GM12878 (cell line): ENCODE results near the gene ZFP91. TPM values are rescaled to one million over a fixed set of nuclear protein-coding genes. Genes with fewer than 3 reads are reported as not detected.

Experiments
- ATAC-seq: fragments of 200-7000 bp; cut with Tn5 transposase; 3 replicates; pipeline ENCODE4 v1.9.1; 2020; ENCODE audit warnings: mild to moderate bottlenecking, moderate library complexity
- BruUV-seq: library from RNA; stranded (reverse); fragments of 400-500 nt; replicated peaks from 2 replicates; lab custom pipeline; 2021; lab: Mats Ljungman, UMichigan
- CTCF ChIA-PET: fragments of 300-600 bp; sonication (Branson Sonifier 250); formaldehyde crosslinking; extraction: SDS; loops from one replicate; lab custom pipeline; 2021; ENCODE audit warnings: inconsistent platforms; lab: Yijun Ruan, JAX
- POLR2A ChIA-PET: fragments of 350-600 bp; formaldehyde crosslinking; extraction: SDS; loops from one replicate; lab custom pipeline; 2021; ENCODE audit warnings: inconsistent platforms; lab: Charles Lee
- RAD21 ChIA-PET: fragments of 300-600 bp; sonication (Branson Sonifier 250); formaldehyde crosslinking; loops from one replicate; lab custom pipeline; 2023; ENCODE audit warnings: antibody characterized with exemption; ENCODE audit not compliant: unreplicated experiment; lab: Charles Lee
- SMC1A ChIA-PET: fragments of 300-600 bp; sonication (Branson Sonifier 250); formaldehyde crosslinking; loops from one replicate; lab custom pipeline; 2023; ENCODE audit not compliant: unreplicated experiment, uncharacterized antibody; lab: Charles Lee
- DNase-seq: peaks from one replicate; pipeline ENCODE4 v3.0.0-alpha.2; 2011; ENCODE audit warnings: low read depth, low spot score
- FAIRE-seq: peaks from 3 replicates; lab custom pipeline; 2011; peaks lifted over from hg19 to GRCh38; lab: Jason Lieb, UNC
- H2AFZ ChIP-seq: 2 replicates; pipeline ENCODE4 v1.6.0; 2011; ENCODE audit warnings: low read depth, low read length, control low read depth; ENCODE audit not compliant: control insufficient read depth
- H3K27ac ChIP-seq: 2 replicates; pipeline ENCODE4 v1.5.1; 2011; ENCODE audit warnings: control low read depth; ENCODE audit not compliant: control insufficient read depth, insufficient read depth
- H3K27me3 ChIP-seq, 2 experiments: replicated peaks in 1 of 2; 2 replicates each; pipeline versions ENCODE4 v1.6.0 to v1.6.1; 2011; ENCODE audit warnings: low read length in 1 of 2; ENCODE audit not compliant: control insufficient read depth in 2 of 2, insufficient read depth in 2 of 2
- H3K36me3 ChIP-seq, 2 experiments: 2 replicates each; pipeline ENCODE4 v1.5.1; 2011; ENCODE audit warnings: low read length in 1 of 2; ENCODE audit not compliant: control insufficient read depth in 2 of 2, insufficient read depth in 2 of 2
- H3K4me1 ChIP-seq: 2 replicates; pipeline ENCODE4 v1.6.1; 2011; ENCODE audit warnings: mild to moderate bottlenecking, low read length, moderate library complexity, mixed read lengths; ENCODE audit not compliant: control insufficient read depth, insufficient read depth
- H3K4me2 ChIP-seq: 2 replicates; pipeline ENCODE4 v1.6.0; 2011; ENCODE audit warnings: control low read depth; ENCODE audit not compliant: control insufficient read depth, insufficient read depth
- H3K4me3 ChIP-seq: fragments of 200-600 bp; sonication (generic); 2 replicates; pipeline ENCODE4 v1.5.1; 2016
- H3K79me2 ChIP-seq: 2 replicates; pipeline ENCODE4 v1.6.0; 2011; ENCODE audit warnings: low read length; ENCODE audit not compliant: control insufficient read depth, insufficient read depth
- H3K9ac ChIP-seq: 2 replicates; pipeline ENCODE4 v1.8.0; 2011; ENCODE audit warnings: low read length, control low read depth, mixed read lengths; ENCODE audit not compliant: control insufficient read depth, insufficient read depth
- H3K9me3 ChIP-seq: replicated peaks from 3 replicates; pipeline ENCODE4 v1.5.1; 2011; ENCODE audit warnings: mild to moderate bottlenecking, low read length; ENCODE audit not compliant: control insufficient read depth, insufficient read depth
- H4K20me1 ChIP-seq: 2 replicates; pipeline ENCODE4 v1.6.0; 2011; ENCODE audit not compliant: control insufficient read depth, insufficient read depth
- CBFB ChIP-seq: IDR thresholded peaks from 2 replicates; pipeline ENCODE4 v1.6.1; 2016; ENCODE audit warnings: antibody characterized with exemption, low read depth
- CBX3 ChIP-seq: fragments of 200-600 bp; sonication (generic); IDR thresholded peaks from 2 replicates; pipeline ENCODE4 v1.6.1; 2016; ENCODE audit warnings: low read depth, borderline replicate concordance
- EGR1 ChIP-seq, 2 experiments: IDR thresholded peaks; 1 replicate in 1 of 2; 2 replicates in 1 of 2; pipeline ENCODE4 v1.6.1; 2011 to 2012; ENCODE audit warnings: low read depth in 2 of 2, low read length in 2 of 2, borderline replicate concordance in 1 of 2, mild to moderate bottlenecking in 1 of 2, moderate library complexity in 1 of 2
- ETV6 ChIP-seq, 2 experiments: fragments of 450-650 bp in 1 of 2; IDR thresholded peaks in 1 of 2; conservative IDR thresholded peaks in 1 of 2; 2 replicates each; pipeline ENCODE4 v1.6.1; 2014; ENCODE audit warnings: antibody characterized with exemption in 1 of 2, borderline replicate concordance in 1 of 2, low read depth in 1 of 2, mild to moderate bottlenecking in 1 of 2, moderate library complexity in 1 of 2
- HDGF ChIP-seq: fragments of 450-650 bp; IDR thresholded peaks from 2 replicates; pipeline ENCODE4 v1.6.1; 2016; ENCODE audit warnings: antibody characterized with exemption
- KDM1A ChIP-seq: fragments of 200-600 bp; sonication (generic); IDR thresholded peaks from 2 replicates; pipeline ENCODE4 v1.6.1; 2016; ENCODE audit warnings: borderline replicate concordance
- MTA3 ChIP-seq: IDR thresholded peaks from 2 replicates; pipeline ENCODE4 v1.6.1; 2012; ENCODE audit warnings: low read length, inconsistent platforms, borderline replicate concordance
- PML ChIP-seq: IDR thresholded peaks from 2 replicates; pipeline ENCODE4 v1.6.1; 2012; ENCODE audit warnings: low read length, inconsistent platforms
- POU2F2 ChIP-seq: IDR thresholded peaks from 3 replicates; pipeline ENCODE4 v1.6.1; 2011; ENCODE audit warnings: low read depth, mild to moderate bottlenecking, low read length, borderline replicate concordance
- RAD21 ChIP-seq: IDR thresholded peaks from 2 replicates; pipeline ENCODE4 v1.6.1; 2011; ENCODE audit warnings: mild to moderate bottlenecking, low read depth, low read length, moderate library complexity; ENCODE audit not compliant: insufficient read depth
- RUNX3 ChIP-seq: IDR thresholded peaks from 2 replicates; pipeline ENCODE4 v1.6.1; 2012; ENCODE audit warnings: low read length, inconsistent platforms
- SIN3A ChIP-seq: IDR thresholded peaks from 2 replicates; pipeline ENCODE4 v1.6.1; 2012; ENCODE audit warnings: low read depth, low read length, improper control_type of control experiment
- ZNF217 ChIP-seq: fragments of 450-650 bp; IDR thresholded peaks from 2 replicates; pipeline ENCODE4 v1.6.1; 2017; ENCODE audit warnings: antibody characterized with exemption, mild to moderate bottlenecking
- ZNF24 ChIP-seq: fragments of 450-650 bp; IDR thresholded peaks from 2 replicates; pipeline ENCODE4 v1.6.1; 2017; ENCODE audit warnings: antibody characterized with exemption, mild to moderate bottlenecking
- WGBS: methylation state at CpG from one replicate; pipeline ENCODE4 v1.1.6; 2016; ENCODE audit warnings: low lambda C conversion rate; ENCODE audit not compliant: insufficient replicate concordance, insufficient coverage; ENCODE audit errors: missing lambda C conversion rate; 5-methylcytosine and 5-hydroxymethylcytosine counted together
- in situ Hi-C: fragments of 300-500 bp; cut with MboI; formaldehyde crosslinking; loops from 9 replicates; pipeline ENCODE4 v1.14.3; 2018; ENCODE audit warnings: mixed read lengths
- intact Hi-C: fragments of 100-400 bp; cut with micrococcal nuclease; formaldehyde crosslinking; loops from one replicate; pipeline ENCODE4 v1.14.2; 2022; ENCODE audit not compliant: unreplicated experiment
- polyA plus RNA-seq, 11 experiments: library from polyadenylated mRNA; depleted of rRNA in 4 of 11; unstranded in 6 of 11; stranded (reverse) in 5 of 11; fragments of >200 nt; fragmentation: Nextera tagmentation in 4 of 11; fragmentation: Illumina TruSeq in 1 of 11; extraction: Ambion mirVana in 4 of 11; extraction: Trizol in 1 of 11; gene quantifications; 1 replicate in 1 of 11; 2 replicates in 10 of 11; pipeline versions ENCODE4 v1.2.1 to v1.2.3, GENCODE V29; 2011 to 2016; ENCODE audit warnings: inconsistent platforms in 2 of 11, missing spikeins in 2 of 11, low read depth in 1 of 11
- total RNA-seq, 4 experiments: library from RNA; depleted of rRNA in 3 of 4; stranded (reverse); fragments of >200 nt in 3 of 4; fragmentation: Illumina TruSeq in 1 of 4; extraction: Trizol in 1 of 4; gene quantifications; 2 replicates each; pipeline versions ENCODE4 v1.2.1 to v1.2.3, GENCODE V29; 2013 to 2021
- TF ChIP-seq, protein P1 (sequence below): fragments of 450-650 bp; IDR thresholded peaks from 2 replicates; pipeline ENCODE4 v1.6.1; 2016; ENCODE audit warnings: mild to moderate bottlenecking
- TF ChIP-seq, protein P2 (sequence below): fragments of 150-350 bp; IDR thresholded peaks from 2 replicates; pipeline ENCODE4 v1.6.1; 2014; ENCODE audit warnings: mild to moderate bottlenecking, low read depth, low read length

Gene ZFP91
- total and polyA plus RNA-seq, 10 of the 15 experiments (the other 5 are each of a cell fraction or from before 2014, with no cell fraction given), result 12.9 to 54.1 (median 31.7) TPM

DNA sequence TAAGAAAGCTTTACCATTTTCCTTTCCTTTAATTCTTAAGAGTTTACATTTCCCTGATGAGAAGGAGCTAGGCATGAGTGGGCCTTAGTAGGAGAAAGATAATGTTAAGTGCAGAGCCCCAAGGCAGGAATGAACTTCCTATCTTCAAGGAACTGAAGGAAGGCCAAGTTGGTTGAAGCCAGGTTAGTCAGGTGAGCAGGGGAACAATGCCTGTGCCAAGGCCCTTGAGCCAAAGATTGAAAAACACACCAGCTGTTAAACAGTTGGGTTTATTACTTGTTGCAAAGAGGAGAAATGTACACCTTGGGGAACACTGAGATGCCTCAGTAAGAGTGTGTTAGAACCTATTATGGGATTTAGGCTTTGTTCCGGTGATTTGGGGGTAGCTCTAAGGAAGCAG lies 53.6 kb downstream of the ZFP91 start:
- no peaks in the 10 kb centered on the region for H3K9me3 ChIP-seq
- ChIA-PET POLR2A (no interaction called here), CTCF (interaction anchor here (0.7 to 9.8 kb wide), 9 partner anchors 9 to 65 kb away, joined by 3 to 156 read pairs (median 5); partner anchors contain the start of gene CNTF), SMC1A (interaction anchor here (0.6 to 6.5 kb wide), 8 partner anchors 9 to 526 kb away, joined by 3 to 73 read pairs (median 4); partner anchors contain the start of gene LPXN), RAD21 (interaction anchor here (1.0 to 2.2 kb wide), 3 partner anchors 9 to 64 kb away, joined by 3 to 7 read pairs (median 5); no protein-coding TSS in a partner anchor)
- H3K79me2 ChIP-seq, result no peaks in the 10 kb centered on the region
- no peak overlapping the region for H3K27ac ChIP-seq
- H2AFZ ChIP-seq, result no peak overlapping the region
- BruUV-seq, result no TSS peak
- WGBS, result 100% methylated on average over 1 of the region's 1 CpG
- no peaks in the 10 kb centered on the region for H3K27me3 ChIP-seq
- FAIRE-seq (no peak), ATAC-seq (no peak), DNase-seq (no peak)
- H3K4me3 ChIP-seq, result no peak overlapping the region
- in situ Hi-C loops, result no loop called here
- TF ChIP-seq, protein P1, sequence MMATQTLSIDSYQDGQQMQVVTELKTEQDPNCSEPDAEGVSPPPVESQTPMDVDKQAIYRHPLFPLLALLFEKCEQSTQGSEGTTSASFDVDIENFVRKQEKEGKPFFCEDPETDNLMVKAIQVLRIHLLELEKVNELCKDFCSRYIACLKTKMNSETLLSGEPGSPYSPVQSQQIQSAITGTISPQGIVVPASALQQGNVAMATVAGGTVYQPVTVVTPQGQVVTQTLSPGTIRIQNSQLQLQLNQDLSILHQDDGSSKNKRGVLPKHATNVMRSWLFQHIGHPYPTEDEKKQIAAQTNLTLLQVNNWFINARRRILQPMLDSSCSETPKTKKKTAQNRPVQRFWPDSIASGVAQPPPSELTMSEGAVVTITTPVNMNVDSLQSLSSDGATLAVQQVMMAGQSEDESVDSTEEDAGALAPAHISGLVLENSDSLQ, result no peak
- no peak for TF ChIP-seq RUNX3
- no peak for TF ChIP-seq RAD21
- no peak for TF ChIP-seq ZNF24
- TF ChIP-seq CBX3, result no peak
- no peak for TF ChIP-seq POU2F2
- TF ChIP-seq ETV6 (conservative IDR thresholded peaks at IDR 0.05 in 1 of 2, IDR thresholded peaks at IDR 0.05 in 1 of 2; ENCODE audit: borderline replicate concordance in 1 of 2, low read depth in 1 of 2), result no peak
- TF ChIP-seq CBFB, result no peak
- no peak for TF ChIP-seq SIN3A
- no peak for TF ChIP-seq EGR1 (IDR thresholded peaks at IDR 0.05; ENCODE audit: borderline replicate concordance in 1 of 2, low read depth in 2 of 2, low read length in 2 of 2)
- no peak for TF ChIP-seq MTA3
- TF ChIP-seq HDGF, result no peak
- TF ChIP-seq, protein P2, sequence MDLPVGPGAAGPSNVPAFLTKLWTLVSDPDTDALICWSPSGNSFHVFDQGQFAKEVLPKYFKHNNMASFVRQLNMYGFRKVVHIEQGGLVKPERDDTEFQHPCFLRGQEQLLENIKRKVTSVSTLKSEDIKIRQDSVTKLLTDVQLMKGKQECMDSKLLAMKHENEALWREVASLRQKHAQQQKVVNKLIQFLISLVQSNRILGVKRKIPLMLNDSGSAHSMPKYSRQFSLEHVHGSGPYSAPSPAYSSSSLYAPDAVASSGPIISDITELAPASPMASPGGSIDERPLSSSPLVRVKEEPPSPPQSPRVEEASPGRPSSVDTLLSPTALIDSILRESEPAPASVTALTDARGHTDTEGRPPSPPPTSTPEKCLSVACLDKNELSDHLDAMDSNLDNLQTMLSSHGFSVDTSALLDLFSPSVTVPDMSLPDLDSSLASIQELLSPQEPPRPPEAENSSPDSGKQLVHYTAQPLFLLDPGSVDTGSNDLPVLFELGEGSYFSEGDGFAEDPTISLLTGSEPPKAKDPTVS, result no peak
- TF ChIP-seq PML, result no peak
- no peak for TF ChIP-seq ZNF217
- TF ChIP-seq KDM1A, result no peak
- intact Hi-C loops, result loop anchor here (5.0 kb wide), 1 partner anchor 65 kb away; no protein-coding TSS in a partner anchor
- H3K4me1 ChIP-seq, result no peaks in the 10 kb centered on the region
- no peaks in the 10 kb centered on the region; a peak in 1 of 4 replicates for H3K36me3 ChIP-seq
- H4K20me1 ChIP-seq, result no peaks in the 10 kb centered on the region
- no peak overlapping the region for H3K4me2 ChIP-seq
- no peak overlapping the region for H3K9ac ChIP-seq
